ENCODE measurements around the gene IGF2BP2.

IGF2BP2 gene

DNA sequence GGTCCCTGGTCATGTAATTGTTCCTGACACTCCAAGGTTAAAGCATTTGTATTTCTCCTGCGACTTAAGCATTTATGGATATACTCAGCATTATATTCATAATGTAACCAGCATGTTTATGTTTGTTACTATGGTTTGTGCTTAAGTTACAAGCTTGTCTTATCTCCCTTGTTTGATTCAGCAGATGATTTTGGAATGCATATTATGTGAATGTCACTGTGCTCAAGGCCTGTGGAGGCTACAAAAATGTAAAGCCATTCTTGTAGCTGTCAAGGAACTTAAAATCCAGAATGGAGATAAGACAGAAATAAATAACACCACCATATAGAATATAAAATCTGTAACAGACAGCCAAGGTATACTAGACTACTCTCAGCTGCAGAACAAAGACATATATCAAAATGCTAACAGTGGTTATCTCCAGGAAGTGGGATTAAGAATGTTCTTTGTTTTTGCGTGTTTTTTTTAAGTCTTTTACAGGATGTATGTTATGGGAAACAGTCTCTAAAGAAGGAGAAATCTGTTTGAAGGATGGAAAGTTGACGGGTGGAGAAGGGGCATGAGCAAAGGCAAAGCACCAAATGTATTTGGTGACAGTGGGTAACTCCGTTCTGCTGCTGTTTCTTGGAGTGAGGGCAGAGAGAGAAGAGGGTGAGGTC is 61.4 kb downstream of the IGF2BP2 start:
- TF ChIP-seq, protein P1, sequence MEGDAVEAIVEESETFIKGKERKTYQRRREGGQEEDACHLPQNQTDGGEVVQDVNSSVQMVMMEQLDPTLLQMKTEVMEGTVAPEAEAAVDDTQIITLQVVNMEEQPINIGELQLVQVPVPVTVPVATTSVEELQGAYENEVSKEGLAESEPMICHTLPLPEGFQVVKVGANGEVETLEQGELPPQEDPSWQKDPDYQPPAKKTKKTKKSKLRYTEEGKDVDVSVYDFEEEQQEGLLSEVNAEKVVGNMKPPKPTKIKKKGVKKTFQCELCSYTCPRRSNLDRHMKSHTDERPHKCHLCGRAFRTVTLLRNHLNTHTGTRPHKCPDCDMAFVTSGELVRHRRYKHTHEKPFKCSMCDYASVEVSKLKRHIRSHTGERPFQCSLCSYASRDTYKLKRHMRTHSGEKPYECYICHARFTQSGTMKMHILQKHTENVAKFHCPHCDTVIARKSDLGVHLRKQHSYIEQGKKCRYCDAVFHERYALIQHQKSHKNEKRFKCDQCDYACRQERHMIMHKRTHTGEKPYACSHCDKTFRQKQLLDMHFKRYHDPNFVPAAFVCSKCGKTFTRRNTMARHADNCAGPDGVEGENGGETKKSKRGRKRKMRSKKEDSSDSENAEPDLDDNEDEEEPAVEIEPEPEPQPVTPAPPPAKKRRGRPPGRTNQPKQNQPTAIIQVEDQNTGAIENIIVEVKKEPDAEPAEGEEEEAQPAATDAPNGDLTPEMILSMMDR (IDR thresholded peaks at IDR 0.05; ENCODE audit: low read depth, low read length) = no peak
- DNase-seq (ENCODE audit: extremely low read depth, low read depth) = no peak

DNA sequence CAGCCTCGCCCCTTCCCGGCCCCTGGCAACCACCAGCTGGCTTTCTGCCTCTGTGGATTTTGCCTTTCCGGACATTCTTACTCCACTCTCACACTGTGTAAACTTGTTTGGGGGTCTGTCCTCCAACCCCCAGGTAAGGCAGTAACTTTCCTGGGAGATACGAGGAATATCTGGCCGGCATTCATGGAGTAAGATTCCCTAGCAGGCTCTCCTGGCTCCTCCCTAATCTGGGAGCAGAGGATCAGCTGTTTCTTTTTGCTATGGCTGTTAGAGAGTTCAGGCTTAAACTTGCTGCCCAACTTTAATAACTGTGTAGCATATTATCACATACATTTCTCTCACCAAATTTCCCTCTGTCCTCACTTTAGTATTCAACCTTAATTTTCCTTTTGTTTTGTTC is 64.3 kb downstream of the IGF2BP2 start:
- TF ChIP-seq, protein P1 (IDR thresholded peaks at IDR 0.05; ENCODE audit: low read depth, low read length) = no peak
- DNase-seq (ENCODE audit: extremely low read depth, low read depth) = no peak

DNA sequence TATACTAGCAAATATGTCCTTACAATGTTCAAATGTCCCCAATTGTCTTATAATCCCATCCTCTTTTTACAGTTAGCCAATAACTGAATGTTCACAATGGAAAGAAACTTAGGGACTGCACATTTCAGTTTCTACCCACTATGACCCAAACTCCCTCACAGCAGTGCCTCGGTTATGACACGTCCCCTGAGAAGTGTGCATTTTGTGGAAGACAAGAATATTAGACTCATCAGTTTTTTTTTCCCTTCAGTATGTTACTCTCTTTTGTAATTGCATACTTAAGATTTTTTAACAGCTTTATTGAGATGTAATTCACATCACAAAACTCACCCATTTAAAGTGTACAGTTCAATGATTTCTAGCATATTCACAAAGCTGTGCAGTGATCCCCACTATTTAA is 64.8 kb downstream of the IGF2BP2 start:
- DNase-seq (ENCODE audit: extremely low read depth, low read depth) = no peak
- TF ChIP-seq, protein P1 (IDR thresholded peaks at IDR 0.05; ENCODE audit: low read depth, low read length) = no peak

DNA sequence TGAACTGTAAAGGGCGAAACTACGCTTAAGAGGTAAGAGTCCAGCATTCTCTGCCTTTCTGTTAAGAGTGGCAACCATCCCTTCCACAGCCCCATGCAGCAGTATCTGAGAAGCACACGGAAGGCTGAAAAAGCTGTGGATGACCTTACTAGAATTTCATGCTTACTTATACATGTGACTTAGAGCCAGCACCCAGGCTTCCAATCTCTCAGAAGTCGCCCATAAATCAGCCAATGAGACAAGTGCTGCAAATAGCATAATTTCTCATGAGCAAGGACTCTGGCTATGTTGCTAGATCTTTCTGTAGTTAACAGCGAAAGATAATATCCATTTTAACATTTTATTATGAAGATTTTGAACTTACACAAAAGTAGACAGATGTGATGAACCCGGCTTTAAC is 65.3 kb downstream of the IGF2BP2 start:
- TF ChIP-seq, protein P1 (IDR thresholded peaks at IDR 0.05; ENCODE audit: low read depth, low read length) = no peak

DNA sequence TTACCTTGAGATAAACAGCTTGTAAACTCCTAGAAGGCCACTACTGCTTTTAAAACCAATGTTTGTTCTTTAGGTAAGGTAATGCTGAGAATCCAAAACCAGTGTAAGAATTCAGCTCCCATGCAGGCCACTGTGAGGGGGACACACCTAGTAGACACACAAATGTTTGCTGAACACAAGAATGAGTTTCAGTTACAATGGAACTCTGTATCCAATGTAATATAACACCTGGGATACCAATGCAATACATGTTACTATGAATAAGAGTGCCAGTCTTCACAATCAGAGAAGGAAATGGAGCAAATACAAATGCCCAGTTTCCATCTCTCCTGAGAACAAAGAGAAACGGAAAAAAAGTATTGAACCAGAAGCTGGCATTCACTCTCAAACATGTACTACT is 65.9 kb downstream of the IGF2BP2 start:
- TF ChIP-seq, protein P1 (IDR thresholded peaks at IDR 0.05; ENCODE audit: low read depth, low read length) = no peak
- no peak for DNase-seq (ENCODE audit: extremely low read depth, low read depth)

More for the DNA sequence above, 65.3 kb downstream of the IGF2BP2 start:
- DNase-seq (ENCODE audit: extremely low read depth, low read depth) = no peak

DNA sequence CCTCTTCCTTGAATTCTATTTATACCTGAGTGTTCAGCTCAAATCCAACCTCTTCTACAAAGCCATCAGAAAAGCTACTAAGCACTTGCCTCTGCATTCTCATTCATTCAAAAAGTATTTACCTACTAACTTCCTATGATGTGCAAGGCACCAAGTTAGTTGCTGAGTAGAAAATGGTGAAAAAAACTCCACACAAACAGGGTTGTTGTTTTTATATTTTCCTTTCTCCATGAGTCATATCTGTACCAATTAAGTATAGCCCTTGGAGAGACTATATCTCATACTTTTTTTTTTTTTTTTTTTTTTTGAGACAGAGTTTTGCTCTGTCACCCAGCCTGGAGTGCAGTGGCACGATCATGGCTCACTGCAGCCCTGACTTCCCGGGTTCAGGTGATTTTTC is 67.7 kb downstream of the IGF2BP2 start:
- TF ChIP-seq, protein P1 (IDR thresholded peaks at IDR 0.05; ENCODE audit: low read depth, low read length) = no peak
- DNase-seq (ENCODE audit: extremely low read depth, low read depth) = no peak

DNA sequence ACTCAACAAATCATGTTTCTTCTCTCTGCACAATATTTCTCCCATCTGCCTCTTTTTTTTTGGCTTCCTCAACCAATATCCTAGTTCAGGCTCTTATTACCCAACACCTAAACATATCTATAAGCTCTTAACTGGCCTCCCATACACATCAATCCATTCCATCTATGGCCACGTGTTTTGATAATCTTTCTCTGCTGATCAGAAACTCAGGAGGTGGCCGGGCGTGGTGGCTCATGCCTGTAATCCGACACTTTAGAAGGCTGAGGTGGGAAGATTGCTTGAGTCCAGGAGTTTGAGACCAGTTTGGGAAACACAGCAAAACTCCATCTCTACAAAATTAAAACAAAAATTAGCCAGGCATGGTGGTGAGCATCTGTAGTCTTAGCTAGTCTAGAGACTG is 68.4 kb downstream of the IGF2BP2 start:
- TF ChIP-seq, protein P1 (IDR thresholded peaks at IDR 0.05; ENCODE audit: low read depth, low read length) = no peak
- DNase-seq (ENCODE audit: extremely low read depth, low read depth) = no peak

Data from AG09319 (cell line).